Measurements from ENCODE around the gene CACNA1F.
"Not testable (repeated sequence)": the region's sequence is repeated elsewhere in the genome, so short reads cannot be mapped to it uniquely, and the experiment has no call there.

Gene CACNA1F

GRCh38 chrX:49174723-49175122, 58.4 kb downstream of the CACNA1F start:
- TF ChIP-seq ZFX (IDR thresholded peaks at IDR 0.05), result no peak
- TF ChIP-seq CTCF (conservative IDR thresholded peaks at IDR 0.05), result no peak
- H3K27ac ChIP-seq, result no peak overlapping the region

- H3K27ac ChIP-seq, result not testable (repeated sequence)
Observed at GRCh38 chrX:49173544-49173943, 59.6 kb downstream of the CACNA1F start.

GRCh38 chrX:49172280-49172780, 60.8 kb downstream of the CACNA1F start:
- H3K27ac ChIP-seq, result peak overlapping the region; percentile 45
- no peak for TF ChIP-seq ZFX (IDR thresholded peaks at IDR 0.05)
- no peak for TF ChIP-seq CTCF (conservative IDR thresholded peaks at IDR 0.05)

- TF ChIP-seq CTCF (conservative IDR thresholded peaks at IDR 0.05) (no peak), ZFX (IDR thresholded peaks at IDR 0.05) (no peak)
- peak within 1 kb of the TSS; percentile 45 for H3K27ac ChIP-seq
Observed at GRCh38 chrX:49171752-49172279, 61.3 kb downstream of the CACNA1F start, which contains the start of gene PLP2. Gene PLP2, plus strand, starts transcription at chrX:49171898. Its CDS starts 103 bp downstream, at chrX:49172001.

- TF ChIP-seq ZFX (IDR thresholded peaks at IDR 0.05) (no peak), CTCF (conservative IDR thresholded peaks at IDR 0.05) (no peak)
- H3K27ac ChIP-seq, result no peak overlapping the region
Observed at GRCh38 chrX:49167740-49168108, 65.4 kb downstream of the CACNA1F start.

- TF ChIP-seq CTCF (conservative IDR thresholded peaks at IDR 0.05), result no peak
- no peak overlapping the region for H3K27ac ChIP-seq
Observed at GRCh38 chrX:49166914-49167739, 66.0 kb downstream of the CACNA1F start.

GRCh38 chrX:49165901-49166881, 66.9 kb downstream of the CACNA1F start:
- TF ChIP-seq CTCF (conservative IDR thresholded peaks at IDR 0.05) (no peak), ZFX (IDR thresholded peaks at IDR 0.05) (no peak)
- no peak overlapping the region for H3K27ac ChIP-seq
